HEK293T (cell line): ENCODE results near the gene PPP2R5C.

Experiments used
- CTCF ChIA-PET: fragments of 350-600 bp; formaldehyde crosslinking; extraction: SDS; loops from one replicate; lab custom pipeline; 2021; ENCODE audit warnings: antibody characterized with exemption, inconsistent platforms; lab: Yijun Ruan, JAX
- POLR2A ChIA-PET: fragments of 350-600 bp; formaldehyde crosslinking; extraction: SDS; loops from one replicate; lab custom pipeline; 2020; ENCODE audit warnings: antibody characterized with exemption, inconsistent platforms; lab: Yijun Ruan, JAX
- DNase-seq: peaks from one replicate; pipeline ENCODE4 v3.0.0; 2012; ENCODE audit warnings: mixed read lengths; ENCODE audit errors: extremely low spot score
- ARNT ChIP-seq: fragments of 450-650 bp; IDR thresholded peaks from 2 replicates; pipeline ENCODE4 v1.6.1; 2017; ENCODE audit warnings: mild to moderate bottlenecking
- BHLHE40 ChIP-seq: fragments of 450-650 bp; IDR thresholded peaks from 2 replicates; pipeline ENCODE4 v1.6.1; 2016; ENCODE audit warnings: mild to moderate bottlenecking, moderate library complexity, borderline replicate concordance
- CTBP1 ChIP-seq: fragments of 450-650 bp; IDR thresholded peaks from 2 replicates; pipeline ENCODE4 v1.6.1; 2016; ENCODE audit warnings: borderline replicate concordance
- ELF4 ChIP-seq: fragments of 450-650 bp; IDR thresholded peaks from 2 replicates; pipeline ENCODE4 v1.6.1; 2017; ENCODE audit warnings: antibody characterized with exemption
- FOXA1 ChIP-seq: fragments of 450-650 bp; IDR thresholded peaks from 2 replicates; pipeline ENCODE4 v1.6.1; 2016; ENCODE audit warnings: mild to moderate bottlenecking
- FOXK2 ChIP-seq: fragments of 450-650 bp; IDR thresholded peaks from 2 replicates; pipeline ENCODE4 v1.6.1; 2016; ENCODE audit warnings: mild to moderate bottlenecking
- FOXM1 ChIP-seq: fragments of 450-650 bp; IDR thresholded peaks from 2 replicates; pipeline ENCODE4 v1.6.1; 2017; ENCODE audit warnings: mild to moderate bottlenecking, borderline replicate concordance
- HDGF ChIP-seq: fragments of 450-650 bp; IDR thresholded peaks from 2 replicates; pipeline ENCODE4 v1.6.1; 2017; ENCODE audit warnings: antibody characterized with exemption, borderline replicate concordance
- L3MBTL2 ChIP-seq: fragments of 450-650 bp; conservative IDR thresholded peaks from 2 replicates; pipeline ENCODE4 v1.6.1; 2016; ENCODE audit warnings: mild to moderate bottlenecking
- LEF1 ChIP-seq: fragments of 450-650 bp; IDR thresholded peaks from 2 replicates; pipeline ENCODE4 v1.6.1; 2017; ENCODE audit warnings: mild to moderate bottlenecking, borderline replicate concordance
- NFRKB ChIP-seq: fragments of 450-650 bp; IDR thresholded peaks from 2 replicates; pipeline ENCODE4 v1.6.1; 2016; ENCODE audit warnings: mild to moderate bottlenecking, moderate library complexity
- SP1 ChIP-seq: fragments of 450-650 bp; IDR thresholded peaks from 2 replicates; pipeline ENCODE4 v1.6.1; 2017
- SUZ12 ChIP-seq: fragments of 450-650 bp; IDR thresholded peaks from 2 replicates; pipeline ENCODE4 v1.6.1; 2016; ENCODE audit warnings: mild to moderate bottlenecking
- TARDBP ChIP-seq: fragments of 450-650 bp; IDR thresholded peaks from 2 replicates; pipeline ENCODE4 v1.6.1; 2016
- ZNF384 ChIP-seq: fragments of 450-650 bp; IDR thresholded peaks from 2 replicates; pipeline ENCODE4 v1.6.1; 2016
- TF ChIP-seq, protein P1 (sequence below): fragments of 450-650 bp; IDR thresholded peaks from 2 replicates; pipeline ENCODE4 v1.6.1; 2016

PPP2R5C gene

GRCh38 chr14:101761881-101762529 is 496 bp downstream of the PPP2R5C start:
- no peak for TF ChIP-seq SUZ12
- TF ChIP-seq, protein P1, sequence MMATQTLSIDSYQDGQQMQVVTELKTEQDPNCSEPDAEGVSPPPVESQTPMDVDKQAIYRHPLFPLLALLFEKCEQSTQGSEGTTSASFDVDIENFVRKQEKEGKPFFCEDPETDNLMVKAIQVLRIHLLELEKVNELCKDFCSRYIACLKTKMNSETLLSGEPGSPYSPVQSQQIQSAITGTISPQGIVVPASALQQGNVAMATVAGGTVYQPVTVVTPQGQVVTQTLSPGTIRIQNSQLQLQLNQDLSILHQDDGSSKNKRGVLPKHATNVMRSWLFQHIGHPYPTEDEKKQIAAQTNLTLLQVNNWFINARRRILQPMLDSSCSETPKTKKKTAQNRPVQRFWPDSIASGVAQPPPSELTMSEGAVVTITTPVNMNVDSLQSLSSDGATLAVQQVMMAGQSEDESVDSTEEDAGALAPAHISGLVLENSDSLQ, result no peak
- TF ChIP-seq HDGF, result no peak
- no peak for TF ChIP-seq NFRKB
- no peak for TF ChIP-seq BHLHE40
- no peak for TF ChIP-seq L3MBTL2
- no peak for TF ChIP-seq SP1
- TF ChIP-seq ELF4, result no peak
- TF ChIP-seq LEF1, result no peak
- TF ChIP-seq TARDBP, result no peak
- TF ChIP-seq FOXK2, result no peak
- no peak for TF ChIP-seq FOXA1
- no peak for TF ChIP-seq ARNT
- TF ChIP-seq CTBP1, result no peak
- TF ChIP-seq ZNF384, result no peak
- no peak for TF ChIP-seq FOXM1
- ChIA-PET POLR2A (interaction anchor here (0.6 to 1.5 kb wide), 3 partner anchors 9 to 52 kb away, joined by 3 to 5 read pairs (median 4); no protein-coding TSS in a partner anchor), CTCF (no interaction called here)
- DNase-seq, result peak; percentile 38

- POLR2A ChIA-PET, result interaction anchor here (0.9 to 1.5 kb wide), 2 partner anchors 8 to 47 kb away, joined by 4 to 5 read pairs; no protein-coding TSS in a partner anchor
- CTCF ChIA-PET, result no interaction called here
- DNase-seq, result no peak
- TF ChIP-seq CTBP1 (no peak), ARNT (no peak), ZNF384 (no peak), ELF4 (no peak), FOXM1 (no peak), NFRKB (no peak), BHLHE40 (no peak), TARDBP (no peak), L3MBTL2 (no peak)
- TF ChIP-seq, protein P1, result no peak
Measured at GRCh38 chr14:101762530-101763101, 1.1 kb downstream of the PPP2R5C start.

DNA sequence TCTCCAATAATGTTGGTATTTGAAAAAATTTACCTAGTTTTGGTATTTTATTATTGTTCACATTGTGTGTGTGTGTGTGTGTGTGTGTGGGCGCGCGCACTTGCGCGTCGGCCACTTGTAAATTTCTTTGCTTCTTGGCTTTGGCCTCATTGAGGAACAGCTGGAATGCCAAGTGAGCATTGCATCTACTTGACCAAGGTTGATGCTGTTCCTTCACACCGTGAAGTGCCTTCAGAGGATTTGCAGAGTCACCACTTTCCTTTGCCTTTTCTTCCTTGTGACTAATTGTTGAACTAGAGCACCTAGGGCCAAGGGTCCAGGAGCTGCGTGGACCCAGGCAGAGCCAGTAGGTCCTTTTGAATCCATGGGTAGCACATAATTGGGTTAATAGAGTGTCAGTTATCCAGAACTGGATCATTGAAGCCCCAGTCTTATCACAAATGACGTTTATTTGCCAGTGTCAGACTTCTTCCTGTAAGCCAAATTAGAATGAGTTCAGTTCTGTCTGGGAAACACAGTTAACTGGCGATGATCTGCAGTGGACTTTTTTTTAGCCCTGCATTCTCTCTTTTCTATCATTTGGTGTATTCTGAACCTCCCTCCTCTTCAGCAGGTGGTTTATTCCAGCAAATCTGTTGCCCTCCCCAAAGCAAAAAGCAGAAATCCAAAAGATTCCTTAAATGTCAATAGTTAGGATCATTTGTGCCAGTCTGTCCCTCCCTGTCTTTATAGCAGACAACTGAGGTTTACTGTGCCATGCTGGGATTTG is 2.6 kb downstream of the PPP2R5C start:
- TF ChIP-seq NFRKB (no peak), SUZ12 (no peak), HDGF (no peak), CTBP1 (no peak), ZNF384 (no peak), SP1 (no peak)
- TF ChIP-seq, protein P1, result no peak
- POLR2A ChIA-PET, result no interaction called here
- CTCF ChIA-PET, result no interaction called here
- DNase-seq, result no peak

- no peak for DNase-seq
- ChIA-PET POLR2A (no interaction called here), CTCF (interaction anchor here (0.5 to 1.1 kb wide), 2 partner anchors 10 to 112 kb away, joined by 3 read pairs; no protein-coding TSS in a partner anchor)
- TF ChIP-seq ELF4 (no peak), TARDBP (no peak), HDGF (no peak), NFRKB (no peak), SP1 (no peak), LEF1 (no peak), FOXK2 (no peak), ARNT (no peak), SUZ12 (no peak), FOXM1 (no peak), L3MBTL2 (no peak), ZNF384 (no peak), BHLHE40 (no peak), CTBP1 (no peak), FOXA1 (no peak)
- TF ChIP-seq, protein P1, result no peak
Measured at GRCh38 chr14:101767618-101768362, 6.3 kb downstream of the PPP2R5C start.
